GM12878 (cell line): ENCODE measurements around the gene KANSL3. TPM values are rescaled to one million over a fixed set of nuclear protein-coding genes. Genes with fewer than 3 reads are reported as not detected.

Experiments used
- ATAC-seq: fragments of 200-7000 bp; cut with Tn5 transposase; 3 replicates; pipeline ENCODE4 v1.9.1; 2020; ENCODE audit warnings: mild to moderate bottlenecking, moderate library complexity
- BruUV-seq: library from RNA; stranded (reverse); fragments of 400-500 nt; replicated peaks from 2 replicates; lab custom pipeline; 2021; lab: Mats Ljungman, UMichigan
- CTCF ChIA-PET: fragments of 300-600 bp; sonication (Branson Sonifier 250); formaldehyde crosslinking; extraction: SDS; loops from one replicate; lab custom pipeline; 2021; ENCODE audit warnings: inconsistent platforms; lab: Yijun Ruan, JAX
- POLR2A ChIA-PET: fragments of 350-600 bp; formaldehyde crosslinking; extraction: SDS; loops from one replicate; lab custom pipeline; 2021; ENCODE audit warnings: inconsistent platforms; lab: Charles Lee
- RAD21 ChIA-PET: fragments of 300-600 bp; sonication (Branson Sonifier 250); formaldehyde crosslinking; loops from one replicate; lab custom pipeline; 2023; ENCODE audit warnings: antibody characterized with exemption; ENCODE audit not compliant: unreplicated experiment; lab: Charles Lee
- SMC1A ChIA-PET: fragments of 300-600 bp; sonication (Branson Sonifier 250); formaldehyde crosslinking; loops from one replicate; lab custom pipeline; 2023; ENCODE audit not compliant: unreplicated experiment, uncharacterized antibody; lab: Charles Lee
- DNase-seq: peaks from one replicate; pipeline ENCODE4 v3.0.0-alpha.2; 2011; ENCODE audit warnings: low read depth, low spot score
- FAIRE-seq: peaks from 3 replicates; lab custom pipeline; 2011; peaks lifted over from hg19 to GRCh38; lab: Jason Lieb, UNC
- H2AFZ ChIP-seq: 2 replicates; pipeline ENCODE4 v1.6.0; 2011; ENCODE audit warnings: low read depth, low read length, control low read depth; ENCODE audit not compliant: control insufficient read depth
- H3K27ac ChIP-seq: 2 replicates; pipeline ENCODE4 v1.5.1; 2011; ENCODE audit warnings: control low read depth; ENCODE audit not compliant: control insufficient read depth, insufficient read depth
- H3K27me3 ChIP-seq, 2 experiments: replicated peaks in 1 of 2; 2 replicates each; pipeline versions ENCODE4 v1.6.0 to v1.6.1; 2011; ENCODE audit warnings: low read length in 1 of 2; ENCODE audit not compliant: control insufficient read depth in 2 of 2, insufficient read depth in 2 of 2
- H3K36me3 ChIP-seq, 2 experiments: 2 replicates each; pipeline ENCODE4 v1.5.1; 2011; ENCODE audit warnings: low read length in 1 of 2; ENCODE audit not compliant: control insufficient read depth in 2 of 2, insufficient read depth in 2 of 2
- H3K4me1 ChIP-seq: 2 replicates; pipeline ENCODE4 v1.6.1; 2011; ENCODE audit warnings: mild to moderate bottlenecking, low read length, moderate library complexity, mixed read lengths; ENCODE audit not compliant: control insufficient read depth, insufficient read depth
- H3K4me2 ChIP-seq: 2 replicates; pipeline ENCODE4 v1.6.0; 2011; ENCODE audit warnings: control low read depth; ENCODE audit not compliant: control insufficient read depth, insufficient read depth
- H3K4me3 ChIP-seq: fragments of 200-600 bp; sonication (generic); 2 replicates; pipeline ENCODE4 v1.5.1; 2016
- H3K79me2 ChIP-seq: 2 replicates; pipeline ENCODE4 v1.6.0; 2011; ENCODE audit warnings: low read length; ENCODE audit not compliant: control insufficient read depth, insufficient read depth
- H3K9ac ChIP-seq: 2 replicates; pipeline ENCODE4 v1.8.0; 2011; ENCODE audit warnings: low read length, control low read depth, mixed read lengths; ENCODE audit not compliant: control insufficient read depth, insufficient read depth
- H3K9me3 ChIP-seq: replicated peaks from 3 replicates; pipeline ENCODE4 v1.5.1; 2011; ENCODE audit warnings: mild to moderate bottlenecking, low read length; ENCODE audit not compliant: control insufficient read depth, insufficient read depth
- H4K20me1 ChIP-seq: 2 replicates; pipeline ENCODE4 v1.6.0; 2011; ENCODE audit not compliant: control insufficient read depth, insufficient read depth
- ATF7 ChIP-seq: fragments of 450-650 bp; IDR thresholded peaks from 2 replicates; pipeline ENCODE4 v1.6.1; 2016; ENCODE audit warnings: low read depth, mild to moderate bottlenecking
- CHD2 ChIP-seq: IDR thresholded peaks from 2 replicates; pipeline ENCODE4 v1.6.1; 2011; ENCODE audit warnings: low read depth, low read length, improper control_type of control experiment, borderline replicate concordance
- CHD4 ChIP-seq: fragments of 200-600 bp; sonication (generic); IDR thresholded peaks from 2 replicates; pipeline ENCODE4 v1.6.1; 2016; ENCODE audit warnings: mild to moderate bottlenecking
- ESRRA ChIP-seq: IDR thresholded peaks from 2 replicates; pipeline ENCODE4 v1.6.1; 2012; ENCODE audit warnings: mild to moderate bottlenecking, low read length, improper control_type of control experiment
- FOXM1 ChIP-seq: IDR thresholded peaks from 2 replicates; pipeline ENCODE4 v1.6.1; 2012; ENCODE audit warnings: low read depth, mild to moderate bottlenecking, inconsistent platforms, low read length, moderate library complexity
- HCFC1 ChIP-seq: fragments of 150-350 bp; IDR thresholded peaks from 2 replicates; pipeline ENCODE4 v1.6.1; 2014; ENCODE audit warnings: low read length
- HSF1 ChIP-seq: fragments of 150-350 bp; IDR thresholded peaks from 2 replicates; pipeline ENCODE4 v1.6.1; 2014; ENCODE audit warnings: mild to moderate bottlenecking, low read depth, low read length
- LARP7 ChIP-seq: fragments of 450-650 bp; IDR thresholded peaks from 2 replicates; pipeline ENCODE4 v1.6.1; 2017; ENCODE audit warnings: mild to moderate bottlenecking
- MYC ChIP-seq: IDR thresholded peaks from 2 replicates; pipeline ENCODE4 v1.6.1; 2011; ENCODE audit warnings: mild to moderate bottlenecking, low read length, moderate library complexity, inconsistent platforms; ENCODE audit not compliant: insufficient read depth, insufficient replicate concordance, insufficient read length, severe bottlenecking
- NBN ChIP-seq: fragments of 450-650 bp; IDR thresholded peaks from 2 replicates; pipeline ENCODE4 v1.6.1; 2016
- NR2C1 ChIP-seq: fragments of 450-650 bp; IDR thresholded peaks from 2 replicates; pipeline ENCODE4 v1.6.1; 2017; ENCODE audit warnings: antibody characterized with exemption, mild to moderate bottlenecking, moderate library complexity
- POLR2A ChIP-seq: IDR thresholded peaks from 2 replicates; pipeline ENCODE4 v1.6.1; 2011; ENCODE audit warnings: low read depth, mild to moderate bottlenecking, low read length
- RBBP5 ChIP-seq: fragments of 200-600 bp; sonication (generic); conservative IDR thresholded peaks from 2 replicates; pipeline ENCODE4 v1.6.1; 2016
- STAT1 ChIP-seq: fragments of 450-650 bp; conservative IDR thresholded peaks from 2 replicates; pipeline ENCODE4 v1.6.1; 2014; ENCODE audit warnings: antibody characterized with exemption, mild to moderate bottlenecking
- TBL1XR1 ChIP-seq: IDR thresholded peaks from 2 replicates; pipeline ENCODE4 v1.6.1; 2012; ENCODE audit warnings: low read depth, low read length, improper control_type of control experiment
- ZBTB4 ChIP-seq: fragments of 450-650 bp; formaldehyde crosslinking; IDR thresholded peaks from 2 replicates; pipeline ENCODE4 v1.4.0; 2022; ENCODE audit warnings: mild to moderate bottlenecking, moderate library complexity
- ZNF384 ChIP-seq: IDR thresholded peaks from 2 replicates; pipeline ENCODE4 v1.6.1; 2012; ENCODE audit warnings: low read depth, mild to moderate bottlenecking, low read length, improper control_type of control experiment, borderline replicate concordance
- WGBS: methylation state at CpG from one replicate; pipeline ENCODE4 v1.1.6; 2016; ENCODE audit warnings: low lambda C conversion rate; ENCODE audit not compliant: insufficient replicate concordance, insufficient coverage; ENCODE audit errors: missing lambda C conversion rate; 5-methylcytosine and 5-hydroxymethylcytosine counted together
- in situ Hi-C: fragments of 300-500 bp; cut with MboI; formaldehyde crosslinking; loops from 9 replicates; pipeline ENCODE4 v1.14.3; 2018; ENCODE audit warnings: mixed read lengths
- intact Hi-C: fragments of 100-400 bp; cut with micrococcal nuclease; formaldehyde crosslinking; loops from one replicate; pipeline ENCODE4 v1.14.2; 2022; ENCODE audit not compliant: unreplicated experiment
- polyA plus RNA-seq, 11 experiments: library from polyadenylated mRNA; depleted of rRNA in 4 of 11; unstranded in 6 of 11; stranded (reverse) in 5 of 11; fragments of >200 nt; fragmentation: Nextera tagmentation in 4 of 11; fragmentation: Illumina TruSeq in 1 of 11; extraction: Ambion mirVana in 4 of 11; extraction: Trizol in 1 of 11; gene quantifications; 1 replicate in 1 of 11; 2 replicates in 10 of 11; pipeline versions ENCODE4 v1.2.1 to v1.2.3, GENCODE V29; 2011 to 2016; ENCODE audit warnings: inconsistent platforms in 2 of 11, missing spikeins in 2 of 11, low read depth in 1 of 11
- total RNA-seq, 4 experiments: library from RNA; depleted of rRNA in 3 of 4; stranded (reverse); fragments of >200 nt in 3 of 4; fragmentation: Illumina TruSeq in 1 of 4; extraction: Trizol in 1 of 4; gene quantifications; 2 replicates each; pipeline versions ENCODE4 v1.2.1 to v1.2.3, GENCODE V29; 2013 to 2021

Gene KANSL3
- total and polyA plus RNA-seq, 10 of the 15 experiments (the other 5 are each of a cell fraction or from before 2014, with no cell fraction given): 5.6 to 25.9 (median 16.7) TPM

DNA sequence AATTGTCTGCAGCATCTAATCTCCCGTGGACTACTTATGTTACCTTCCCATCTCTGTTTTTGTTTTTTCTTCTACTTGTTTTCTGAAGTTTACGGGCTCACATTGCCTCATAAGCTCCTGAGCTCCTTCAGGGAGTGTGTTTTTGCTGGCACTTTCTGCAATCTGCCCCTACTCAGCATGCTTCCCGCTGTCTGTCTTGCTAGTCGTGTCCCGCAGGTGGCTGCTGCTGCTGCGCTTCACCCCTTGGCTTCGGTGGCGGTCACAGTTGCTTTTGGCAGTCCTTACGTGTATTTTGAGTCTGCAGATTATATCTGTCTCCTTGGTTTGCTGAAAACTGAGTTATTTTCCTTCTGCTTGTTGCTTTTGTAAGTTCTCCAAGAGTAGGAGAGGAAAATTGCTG is 41.7 kb upstream of the KANSL3 start:
- no peak for FAIRE-seq

DNA sequence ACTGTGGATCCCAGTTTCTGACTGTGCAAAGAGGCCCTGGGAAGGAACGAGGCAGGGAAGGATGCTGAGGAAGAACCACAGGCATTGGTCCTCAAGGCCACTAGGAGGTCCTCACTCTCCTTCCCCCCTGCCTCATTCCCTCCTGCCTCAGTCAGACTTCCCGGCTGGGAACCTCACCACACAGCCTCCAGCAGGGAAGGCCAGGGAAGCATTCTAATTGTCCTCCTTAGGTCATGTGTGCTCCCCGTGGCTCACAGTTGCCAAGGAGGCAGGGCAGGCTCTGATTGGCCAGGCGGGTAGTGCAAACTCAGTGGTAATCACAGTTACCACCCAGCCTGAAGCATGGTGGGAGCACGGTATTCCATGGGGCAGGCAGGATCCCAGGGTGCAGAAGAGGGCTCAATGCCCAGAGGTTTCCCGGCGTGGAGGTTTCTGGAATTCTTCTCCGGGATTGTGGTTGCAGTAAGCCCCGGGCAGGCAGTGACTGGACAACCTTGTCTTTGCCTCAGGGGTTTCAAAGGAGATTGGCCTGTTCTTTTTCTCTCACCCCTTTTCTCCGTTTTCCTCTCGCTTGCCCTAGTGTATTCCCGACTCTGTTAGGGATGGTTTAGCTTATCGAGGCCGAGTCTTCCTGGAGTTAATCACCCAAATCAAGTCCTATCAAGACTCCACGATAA is 31.6 kb upstream of the KANSL3 start:
- no peak overlapping the region for H2AFZ ChIP-seq
- WGBS: 47% methylated on average over 15 of the region's 15 CpGs
- H3K4me3 ChIP-seq: no peak overlapping the region
- BruUV-seq: no TSS peak
- ATAC-seq: no peak
- no peaks in the 10 kb centered on the region for H4K20me1 ChIP-seq
- POLR2A ChIA-PET: no interaction called here
- no peaks in the 10 kb centered on the region; a peak in 1 of 4 replicates for H3K27me3 ChIP-seq
- SMC1A ChIA-PET: no interaction called here
- H3K27ac ChIP-seq: no peak overlapping the region
- H3K9me3 ChIP-seq: no peaks in the 10 kb centered on the region
- intact Hi-C loops (no loop called here), in situ Hi-C loops (no loop called here)
- no peak for DNase-seq
- RAD21 ChIA-PET: no interaction called here
- CTCF ChIA-PET: interaction anchor here (1.1 kb wide), 1 partner anchor 93 kb away, joined by 3 read pairs; no protein-coding TSS in a partner anchor
- H3K36me3 ChIP-seq: no peaks in the 10 kb centered on the region
- H3K4me1 ChIP-seq: no peaks in the 10 kb centered on the region
- no peaks in the 10 kb centered on the region for H3K79me2 ChIP-seq
- H3K4me2 ChIP-seq: no peak overlapping the region
- FAIRE-seq: no peak
- H3K9ac ChIP-seq: no peak overlapping the region
- no peak for TF ChIP-seq FOXM1
- TF ChIP-seq NBN: no peak
- no peak for TF ChIP-seq CHD4
- TF ChIP-seq CHD2: no peak
- TF ChIP-seq ZBTB4 (CRISPR knock-in tag): no peak
- no peak for TF ChIP-seq ZNF384
- TF ChIP-seq TBL1XR1: no peak
- no peak for TF ChIP-seq ESRRA
- no peak for TF ChIP-seq HSF1
- no peak for TF ChIP-seq ATF7
- TF ChIP-seq NR2C1: no peak
- TF ChIP-seq LARP7: no peak

More for the DNA sequence above, 41.7 kb upstream of the KANSL3 start:
- SMC1A ChIA-PET: no interaction called here
- intact Hi-C loops: no loop called here
- no peaks in the 10 kb centered on the region for H3K79me2 ChIP-seq
- no TSS peak for BruUV-seq
- no peaks in the 10 kb centered on the region; a peak in 1 of 4 replicates for H3K27me3 ChIP-seq
- no peaks in the 10 kb centered on the region for H3K4me1 ChIP-seq
- no peaks in the 10 kb centered on the region for H3K36me3 ChIP-seq
- CTCF ChIA-PET: no interaction called here
- H3K4me2 ChIP-seq: no peak overlapping the region
- RAD21 ChIA-PET: no interaction called here
- TF ChIP-seq POLR2A (no peak), STAT1 (no peak), CHD2 (no peak), MYC (no peak), HCFC1 (no peak), RBBP5 (no peak)
- no peak overlapping the region for H2AFZ ChIP-seq
- ATAC-seq: no peak
- no peak overlapping the region for H3K9ac ChIP-seq
- H4K20me1 ChIP-seq: no peaks in the 10 kb centered on the region
- H3K27ac ChIP-seq: no peak overlapping the region
- H3K4me3 ChIP-seq: no peak overlapping the region
- in situ Hi-C loops: no loop called here
- no peak for DNase-seq
- 58% methylated on average over 9 of the region's 9 CpGs for WGBS
- no peaks in the 10 kb centered on the region for H3K9me3 ChIP-seq
- POLR2A ChIA-PET: no interaction called here
